ENCODE results near the gene TEDDM1.

- TF ChIP-seq SMC3 (conservative IDR thresholded peaks at IDR 0.05; ENCODE audit: poor library complexity) (no peak), CTCF (IDR thresholded peaks at IDR 0.05; ENCODE audit: poor library complexity, severe bottlenecking) (no peak), EZH2 (IDR thresholded peaks at IDR 0.05; ENCODE audit: borderline replicate concordance, insufficient read depth, low read length, poor library complexity, severe bottlenecking) (no peak), POLR2AphosphoS5 (IDR thresholded peaks at IDR 0.05) (no peak), RAD21 (conservative IDR thresholded peaks at IDR 0.05) (no peak), MXI1 (conservative IDR thresholded peaks at IDR 0.05; ENCODE audit: poor library complexity, severe bottlenecking) (no peak), EP300 (conservative IDR thresholded peaks at IDR 0.05; ENCODE audit: poor library complexity, severe bottlenecking) (no peak), REST (IDR thresholded peaks at IDR 0.05; ENCODE audit: borderline replicate concordance) (no peak), TAF1 (IDR thresholded peaks at IDR 0.05; ENCODE audit: low read depth) (no peak)
Observed at GRCh38 chr1:182391028-182391361, 9.5 kb downstream of the TEDDM1 start.
